ENCODE data around the gene TMEM272.

DNA sequence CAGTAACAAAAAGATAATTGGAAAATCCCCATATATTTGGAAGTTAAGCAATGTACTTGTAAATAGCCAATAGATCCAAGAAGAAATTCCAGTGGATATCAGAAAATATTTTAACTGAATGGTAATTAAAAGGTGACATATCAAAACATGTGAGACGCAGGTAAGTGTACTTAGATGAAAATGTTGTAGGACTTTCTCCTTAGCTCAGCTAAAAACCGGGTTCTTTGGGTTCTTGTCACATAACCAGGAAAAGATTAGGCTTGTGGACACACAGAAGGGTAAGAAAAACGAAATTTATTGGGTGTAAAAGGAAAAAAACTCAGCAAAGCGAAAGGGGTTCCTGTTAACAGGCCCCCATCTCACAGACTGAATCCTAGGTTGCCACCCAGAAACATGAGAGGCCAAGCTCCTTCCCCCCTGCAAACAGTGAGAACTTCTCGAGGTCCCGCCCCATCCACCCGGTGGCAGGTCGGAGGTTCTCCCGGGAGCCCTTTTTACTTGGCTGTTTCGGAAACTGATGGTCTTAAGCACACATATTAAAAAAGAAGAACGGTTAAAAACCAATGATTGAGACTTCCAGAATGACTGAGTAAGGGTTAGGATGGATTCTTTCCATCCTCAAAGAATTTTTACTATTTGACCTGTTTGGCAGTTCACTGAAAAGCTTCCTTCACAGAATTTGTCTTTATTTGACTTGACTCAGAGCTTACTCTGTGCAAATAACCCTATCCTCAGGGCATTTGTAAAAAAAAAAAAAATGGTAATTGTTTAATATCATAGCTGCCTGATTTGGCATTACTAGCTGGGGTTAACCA lies 13.7 kb upstream of the TMEM272 start:
- no peak for TF ChIP-seq POLR2A (IDR thresholded peaks at IDR 0.05; ENCODE audit: low read depth, low read length)
- TF ChIP-seq POLR2AphosphoS5 (IDR thresholded peaks at IDR 0.05; ENCODE audit: low read depth, low read length) = no peak
- no peak for TF ChIP-seq TAF1 (IDR thresholded peaks at IDR 0.05; ENCODE audit: borderline replicate concordance, low read depth, low read length)

Data from GM12892 (cell line).